OCI-LY1 (cell line): ENCODE measurements around the gene LRMDA.

Experiments used
- EZH2 ChIP-seq: fragments of 200-600 bp; sonication (generic), shearing (Covaris generic); IDR thresholded peaks from 2 replicates; pipeline ENCODE4 v1.8.0; 2017; ENCODE audit warnings: borderline replicate concordance, mixed run types, mild to moderate bottlenecking, antibody characterized with exemption, low read length, moderate library complexity, mixed read lengths
- TF ChIP-seq, protein P1 (sequence below): fragments of 200-600 bp; sonication (generic), shearing (Covaris generic); IDR thresholded peaks from 2 replicates; pipeline ENCODE4 v1.5.1; 2017; ENCODE audit warnings: mild to moderate bottlenecking, antibody characterized with exemption, low read length, moderate library complexity, mixed read lengths

GRCh38 chr10:76150139-76150875 lies 718.9 kb downstream of the LRMDA start:
- TF ChIP-seq, protein P1, sequence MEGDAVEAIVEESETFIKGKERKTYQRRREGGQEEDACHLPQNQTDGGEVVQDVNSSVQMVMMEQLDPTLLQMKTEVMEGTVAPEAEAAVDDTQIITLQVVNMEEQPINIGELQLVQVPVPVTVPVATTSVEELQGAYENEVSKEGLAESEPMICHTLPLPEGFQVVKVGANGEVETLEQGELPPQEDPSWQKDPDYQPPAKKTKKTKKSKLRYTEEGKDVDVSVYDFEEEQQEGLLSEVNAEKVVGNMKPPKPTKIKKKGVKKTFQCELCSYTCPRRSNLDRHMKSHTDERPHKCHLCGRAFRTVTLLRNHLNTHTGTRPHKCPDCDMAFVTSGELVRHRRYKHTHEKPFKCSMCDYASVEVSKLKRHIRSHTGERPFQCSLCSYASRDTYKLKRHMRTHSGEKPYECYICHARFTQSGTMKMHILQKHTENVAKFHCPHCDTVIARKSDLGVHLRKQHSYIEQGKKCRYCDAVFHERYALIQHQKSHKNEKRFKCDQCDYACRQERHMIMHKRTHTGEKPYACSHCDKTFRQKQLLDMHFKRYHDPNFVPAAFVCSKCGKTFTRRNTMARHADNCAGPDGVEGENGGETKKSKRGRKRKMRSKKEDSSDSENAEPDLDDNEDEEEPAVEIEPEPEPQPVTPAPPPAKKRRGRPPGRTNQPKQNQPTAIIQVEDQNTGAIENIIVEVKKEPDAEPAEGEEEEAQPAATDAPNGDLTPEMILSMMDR, result no peak
- no peak for TF ChIP-seq EZH2
